Tibial nerve (tissue), 3 donors: ENCODE measurements around the gene C1GALT1C1L.

ENCODE experiments used
- CTCF ChIP-seq, 5 experiments: fragments of 200-600 bp in 3 of 5; fragments of 450-650 bp in 2 of 5; sonication (generic) in 3 of 5; IDR thresholded peaks; one replicate each; pipeline ENCODE4 v1.5.1; 2016 to 2019; ENCODE audit warnings: antibody characterized with exemption in 5 of 5, mild to moderate bottlenecking in 3 of 5, moderate library complexity in 2 of 5
- POLR2A ChIP-seq, 2 donors: fragments of 450-650 bp; IDR thresholded peaks; one replicate each; pipeline ENCODE4 v1.6.1; 2017; ENCODE audit warnings: antibody characterized with exemption in 2 of 2, mild to moderate bottlenecking in 2 of 2, moderate library complexity in 2 of 2

- TF ChIP-seq CTCF (IDR thresholded peaks at IDR 0.05) (no peak), POLR2A (IDR thresholded peaks at IDR 0.05) (no peak)
These were observed 31.2 kb upstream of the C1GALT1C1L start for GRCh38 chr2:43707255-43708015.
